GM21737 (cell line): ENCODE data around the gene NEK2.
"Not testable (repeated sequence)": the region's sequence is repeated elsewhere in the genome, so short reads cannot be mapped to it uniquely, and the experiment has no call there.

Source experiments
- ATAC-seq: cut with Tn5 transposase; IDR thresholded peaks from one replicate; pipeline ENCODE4 v1.9.1; 2021; ENCODE audit warnings: mild to moderate bottlenecking, moderate library complexity; ENCODE audit not compliant: unreplicated experiment

NEK2 gene

GRCh38 chr1:211634461-211634860 lies 41.0 kb downstream of the NEK2 start:
- ATAC-seq: no peak

- ATAC-seq: no peak
Observed at GRCh38 chr1:211633524-211633846, 41.9 kb downstream of the NEK2 start.

GRCh38 chr1:211632808-211633523 lies 42.5 kb downstream of the NEK2 start:
- no peak for ATAC-seq

- ATAC-seq: no peak
Observed at GRCh38 chr1:211632117-211632807, 43.2 kb downstream of the NEK2 start.

- no peak for ATAC-seq
Observed at GRCh38 chr1:211631168-211631567, 44.3 kb downstream of the NEK2 start.

- ATAC-seq: no peak
Observed at GRCh38 chr1:211630236-211631081, 45.0 kb downstream of the NEK2 start.

GRCh38 chr1:211628417-211628816 lies 47.0 kb downstream of the NEK2 start:
- ATAC-seq: no peak

- ATAC-seq: no peak
Observed at GRCh38 chr1:211627259-211627658, 48.2 kb downstream of the NEK2 start.

GRCh38 chr1:211625866-211626265 lies 49.6 kb downstream of the NEK2 start:
- not testable (repeated sequence) for ATAC-seq

- ATAC-seq: no peak
Observed at GRCh38 chr1:211625040-211625439, 50.4 kb downstream of the NEK2 start.

- ATAC-seq: no peak
Observed at GRCh38 chr1:211623515-211623914, 51.9 kb downstream of the NEK2 start.

- no peak for ATAC-seq
Observed at GRCh38 chr1:211621447-211622198, 53.8 kb downstream of the NEK2 start.

GRCh38 chr1:211620097-211620496 lies 55.3 kb downstream of the NEK2 start:
- no peak for ATAC-seq

GRCh38 chr1:211619033-211619996 lies 56.1 kb downstream of the NEK2 start:
- no peak for ATAC-seq

- ATAC-seq: no peak
Observed at GRCh38 chr1:211616965-211617297, 58.5 kb downstream of the NEK2 start.

- ATAC-seq: no peak
Observed at GRCh38 chr1:211616231-211616964, 59.0 kb downstream of the NEK2 start.

GRCh38 chr1:211614615-211615014 lies 60.8 kb downstream of the NEK2 start:
- no peak for ATAC-seq

- no peak for ATAC-seq
Observed at GRCh38 chr1:211613951-211614350, 61.5 kb downstream of the NEK2 start.
